WTC11 (cell line): ENCODE results near the gene LHPP. TPM values are rescaled to one million over a fixed set of nuclear protein-coding genes. Genes with fewer than 3 reads are reported as not detected.
A peak's percentile ranks its signal among the peaks of the same experiment; 100 is the strongest.

Experiments
- ATAC-seq: fragments of 200-7000 bp; cut with Tn5 transposase; 2 replicates; pipeline ENCODE4 v1.10.0; 2021; ENCODE audit warnings: mild to moderate bottlenecking, moderate library complexity
- CTCF ChIA-PET: fragments of 300-600 bp; sonication (Branson Sonifier 250); formaldehyde crosslinking; loops from one replicate; lab custom pipeline; 2021; ENCODE audit warnings: antibody characterized with exemption; lab: Charles Lee
- POLR2A ChIA-PET: fragments of 350-600 bp; sonication (Branson Sonifier 250); formaldehyde crosslinking; loops from one replicate; lab custom pipeline; 2021; ENCODE audit warnings: antibody characterized with exemption; lab: Charles Lee
- DNase-seq: peaks from one replicate; pipeline ENCODE4 v3.0.0; 2021; ENCODE audit warnings: low spot score
- H3K27ac Mint-ChIP-seq: 2 replicates; pipeline ENCODE4 v1.8.0; 2021; ENCODE audit warnings: mixed read lengths
- H3K27me3 Mint-ChIP-seq: 2 replicates; pipeline ENCODE4 v1.8.0; 2021; ENCODE audit warnings: low read depth, mild to moderate bottlenecking, moderate library complexity, mixed read lengths
- H3K36me3 Mint-ChIP-seq: 2 replicates; pipeline ENCODE4 v1.8.0; 2021; ENCODE audit warnings: mixed read lengths
- H3K4me1 Mint-ChIP-seq: 2 replicates; pipeline ENCODE4 v1.8.0; 2022; ENCODE audit warnings: mixed read lengths
- H3K4me3 Mint-ChIP-seq: 2 replicates; pipeline ENCODE4 v1.8.0; 2021; ENCODE audit warnings: mild to moderate bottlenecking, moderate library complexity, mixed read lengths
- H3K9me3 Mint-ChIP-seq: 2 replicates; pipeline ENCODE4 v1.8.0; 2021; ENCODE audit warnings: mixed read lengths
- ATF2 ChIP-seq: sonication (generic); formaldehyde crosslinking; IDR thresholded peaks from 2 replicates; pipeline ENCODE4 v1.8.1; 2022; ENCODE audit warnings: low read depth, missing genetic modification reagents, borderline replicate concordance
- CREB1 ChIP-seq: sonication (generic); formaldehyde crosslinking; IDR thresholded peaks from 2 replicates; pipeline ENCODE4 v1.8.0; 2023; ENCODE audit warnings: mild to moderate bottlenecking, missing genetic modification reagents
- CTCF ChIP-seq: fragments of 200-600 bp; IDR thresholded peaks from 2 replicates; pipeline ENCODE4 v1.8.0; 2022; ENCODE audit warnings: antibody characterized with exemption
- E2F5 ChIP-seq: sonication (generic); formaldehyde crosslinking; IDR thresholded peaks from 2 replicates; pipeline ENCODE4 v1.8.1; 2022; ENCODE audit warnings: mild to moderate bottlenecking, moderate library complexity, missing genetic modification reagents
- ELF4 ChIP-seq: sonication (generic); formaldehyde crosslinking; IDR thresholded peaks from 2 replicates; pipeline ENCODE4 v1.8.1; 2022; ENCODE audit warnings: low read depth, mild to moderate bottlenecking, moderate library complexity, missing genetic modification reagents
- FOXP4 ChIP-seq: sonication (generic); formaldehyde crosslinking; IDR thresholded peaks from 2 replicates; pipeline ENCODE4 v1.8.0; 2022; ENCODE audit warnings: mild to moderate bottlenecking, missing genetic modification reagents
- MAX ChIP-seq: sonication (generic); formaldehyde crosslinking; IDR thresholded peaks from 2 replicates; pipeline ENCODE4 v1.8.0; 2022; ENCODE audit warnings: mild to moderate bottlenecking, missing genetic modification reagents
- MXD4 ChIP-seq: fragments of 250-450 bp; sonication (Bioruptor Pico); IDR thresholded peaks from 2 replicates; pipeline ENCODE4 v1.8.0; 2021; ENCODE audit warnings: mild to moderate bottlenecking, moderate library complexity, borderline replicate concordance
- OVOL2 ChIP-seq: fragments of 250-450 bp; sonication (Bioruptor Pico); IDR thresholded peaks from 2 replicates; pipeline ENCODE4 v1.9.0; 2021; ENCODE audit warnings: mild to moderate bottlenecking, borderline replicate concordance
- PRDM15 ChIP-seq: sonication (generic); formaldehyde crosslinking; IDR thresholded peaks from 2 replicates; pipeline ENCODE4 v1.8.0; 2022; ENCODE audit warnings: missing genetic modification reagents
- RORB ChIP-seq: fragments of 250-450 bp; sonication (Bioruptor Pico); IDR thresholded peaks from 2 replicates; pipeline ENCODE4 v1.9.0; 2021; ENCODE audit warnings: mild to moderate bottlenecking
- SMAD3 ChIP-seq: sonication (generic); formaldehyde crosslinking; IDR thresholded peaks from 2 replicates; pipeline ENCODE4 v1.8.0; 2022; ENCODE audit warnings: missing genetic modification reagents, mild to moderate bottlenecking, borderline replicate concordance
- STAT6 ChIP-seq: sonication (generic); formaldehyde crosslinking; conservative IDR thresholded peaks from 2 replicates; pipeline ENCODE4 v1.8.1; 2023; ENCODE audit warnings: mild to moderate bottlenecking, low read depth, missing genetic modification reagents, moderate library complexity
- ZNF121 ChIP-seq: sonication (generic); formaldehyde crosslinking; IDR thresholded peaks from 2 replicates; pipeline ENCODE4 v1.8.0; 2023; ENCODE audit warnings: missing genetic modification reagents
- ZNF232 ChIP-seq: sonication (generic); formaldehyde crosslinking; IDR thresholded peaks from 2 replicates; pipeline ENCODE4 v1.8.0; 2022; ENCODE audit warnings: mild to moderate bottlenecking, missing genetic modification reagents
- ZNF396 ChIP-seq: fragments of 250-450 bp; sonication (Bioruptor Pico); IDR thresholded peaks from 2 replicates; pipeline ENCODE4 v1.8.0; 2021; ENCODE audit warnings: mild to moderate bottlenecking, moderate library complexity, borderline replicate concordance
- ZNF512 ChIP-seq: sonication (generic); formaldehyde crosslinking; IDR thresholded peaks from 2 replicates; pipeline ENCODE4 v1.8.1; 2022; ENCODE audit warnings: missing genetic modification reagents, borderline replicate concordance
- ZSCAN18 ChIP-seq: fragments of 250-450 bp; sonication (Bioruptor Pico); IDR thresholded peaks from 2 replicates; pipeline ENCODE4 v2.1.2; 2022; ENCODE audit warnings: mild to moderate bottlenecking, moderate library complexity
- total RNA-seq: library from RNA; stranded (reverse); gene quantifications from 3 replicates; pipeline ENCODE4 v1.2.3, GENCODE V29; 2021

The LHPP gene
- total RNA-seq, 1 experiment from 2014 or later, result 33.2 TPM

GRCh38 chr10:124624466-124624865, 162.8 kb downstream of the LHPP start (continued):
- TF ChIP-seq ATF2 (no peak), PRDM15 (CRISPR knock-in tag) (no peak), STAT6 (CRISPR knock-in tag) (no peak), ZNF512 (no peak), MXD4 (no peak), FOXP4 (CRISPR knock-in tag) (no peak), ZNF121 (CRISPR knock-in tag) (no peak), ZNF396 (CRISPR knock-in tag) (no peak), E2F5 (no peak), OVOL2 (CRISPR knock-in tag) (no peak), MAX (CRISPR knock-in tag) (no peak)

- peaks cover 31% of the 10 kb centered on the region for H3K4me1 Mint-ChIP-seq
- H3K27me3 Mint-ChIP-seq, result no peaks in the 10 kb centered on the region
- POLR2A ChIA-PET, result no interaction called here
- CTCF ChIA-PET, result interaction anchor here (1.0 to 2.0 kb wide), 2 partner anchors 59 to 116 kb away, joined by 3 to 14 read pairs; no protein-coding TSS in a partner anchor
- H3K9me3 Mint-ChIP-seq, result no peaks in the 10 kb centered on the region
- no peak overlapping the region for H3K4me3 Mint-ChIP-seq
- H3K36me3 Mint-ChIP-seq, result no peaks in the 10 kb centered on the region
- H3K27ac Mint-ChIP-seq, result peak overlapping the region; percentile 78
- DNase-seq (no peak), ATAC-seq (no peak)
- TF ChIP-seq ZNF232 (CRISPR knock-in tag) (no peak), CTCF (no peak), ELF4 (CRISPR knock-in tag) (no peak), ZSCAN18 (CRISPR knock-in tag) (no peak), RORB (CRISPR knock-in tag) (no peak), SMAD3 (CRISPR knock-in tag) (no peak), CREB1 (CRISPR knock-in tag) (no peak)
These were observed 163.3 kb downstream of the LHPP start for GRCh38 chr10:124624895-124625294.
